GM12874 (cell line): ENCODE results near the gene EFNA4.

Experiments used
- CTCF ChIP-seq: IDR thresholded peaks from 2 replicates; pipeline ENCODE4 v1.5.1; 2011; ENCODE audit warnings: low read depth, mild to moderate bottlenecking, control low read depth, low read length, moderate library complexity; ENCODE audit not compliant: insufficient read depth

The EFNA4 gene

GRCh38 chr1:155066777-155067176 lies 3.2 kb downstream of the EFNA4 start:
- no peak for TF ChIP-seq CTCF

- no peak for TF ChIP-seq CTCF
Measured at GRCh38 chr1:155068599-155068998, 5.1 kb downstream of the EFNA4 start.

GRCh38 chr1:155069551-155070157 lies 6.1 kb downstream of the EFNA4 start:
- TF ChIP-seq CTCF: no peak

- TF ChIP-seq CTCF: no peak
Measured at GRCh38 chr1:155070158-155070621, 6.7 kb downstream of the EFNA4 start.

- peak; percentile 72 for TF ChIP-seq CTCF
Measured at GRCh38 chr1:155070721-155071569, 7.4 kb downstream of the EFNA4 start.

- no peak for TF ChIP-seq CTCF
Measured at GRCh38 chr1:155071701-155072100, 8.2 kb downstream of the EFNA4 start.

GRCh38 chr1:155072531-155073289 lies 9.2 kb downstream of the EFNA4 start:
- TF ChIP-seq CTCF: no peak
